ENCODE data around the gene COPB1.

Gene COPB1

DNA sequence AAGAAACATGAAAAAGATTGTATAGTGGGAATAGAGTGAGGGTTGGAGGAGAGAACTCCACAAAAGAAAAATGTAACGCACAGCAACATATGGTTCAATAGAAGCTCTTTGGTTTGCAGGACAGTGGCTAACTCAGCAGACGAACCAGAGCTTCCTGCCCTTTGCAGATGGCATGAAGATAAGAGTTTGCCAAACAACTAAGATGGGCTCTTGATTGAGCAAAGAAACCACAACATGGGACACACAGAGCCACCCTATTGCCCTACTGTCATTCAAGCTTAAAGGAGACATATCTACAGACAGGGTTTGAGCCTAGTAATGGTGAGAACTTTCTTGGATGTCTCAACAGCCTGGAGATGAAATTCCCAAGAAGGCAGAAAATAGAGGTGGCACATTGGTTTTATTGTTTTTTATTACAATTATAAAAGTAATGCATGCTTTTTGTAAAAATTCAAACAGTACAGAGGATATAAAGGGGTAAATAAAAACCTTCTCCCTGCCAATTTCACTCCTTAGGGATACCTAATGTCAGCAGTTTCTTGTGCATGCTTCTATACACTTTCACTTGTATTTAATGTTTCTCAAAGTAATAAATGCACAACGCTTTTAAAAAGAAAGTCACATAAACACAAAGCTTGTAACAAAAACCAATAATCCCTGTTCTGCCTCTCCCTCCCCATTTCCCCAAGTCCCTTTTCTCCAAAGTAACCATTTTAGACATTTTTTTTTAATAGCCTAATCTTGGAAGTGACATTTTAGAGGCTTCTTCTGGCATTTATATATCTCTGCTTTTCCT lies 63.7 kb downstream of the COPB1 start:
- H3K4me3 ChIP-seq (ENCODE audit: low read depth, low read length) = no peak overlapping the region

DNA sequence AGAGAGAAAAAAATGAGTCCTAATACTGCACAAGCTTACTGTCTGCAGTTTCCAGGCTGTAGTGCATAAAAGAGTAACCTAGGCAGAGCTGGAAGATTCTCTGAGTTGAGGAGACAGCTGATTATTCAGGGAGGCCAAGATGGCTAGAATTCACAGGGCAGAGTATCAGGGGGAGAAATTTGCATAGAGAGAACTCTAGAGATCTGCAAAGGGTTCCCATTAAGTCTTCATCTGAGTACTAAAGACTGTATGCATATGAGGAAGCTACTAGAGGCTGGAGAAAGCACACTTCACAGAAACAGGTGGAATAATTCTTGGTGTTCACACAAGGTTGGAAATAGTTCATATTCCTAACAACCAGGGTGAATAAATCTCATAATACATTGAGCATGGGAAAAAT lies 74.0 kb downstream of the COPB1 start:
- no peak overlapping the region for H3K4me3 ChIP-seq (ENCODE audit: low read depth, low read length)

DNA sequence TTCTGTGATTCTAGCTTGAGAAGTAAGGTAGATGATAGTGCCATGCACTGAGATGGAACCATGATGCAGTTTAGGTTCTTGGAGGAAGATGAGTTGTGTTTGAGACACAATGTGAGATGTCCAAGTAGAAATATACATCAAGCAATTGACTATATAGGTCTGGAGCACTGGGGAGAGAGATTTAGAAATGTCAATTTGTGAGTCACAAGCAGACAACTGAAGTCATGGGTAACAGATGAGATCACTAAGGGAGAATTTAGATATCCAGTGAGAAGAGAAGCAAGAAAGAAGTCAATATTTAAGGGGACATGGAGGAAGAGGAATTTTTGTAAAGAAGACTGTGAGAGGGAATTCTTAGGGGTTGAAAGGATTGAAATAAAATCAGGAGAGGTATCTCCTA lies 75.5 kb downstream of the COPB1 start:
- no peak overlapping the region for H3K4me3 ChIP-seq (ENCODE audit: low read depth, low read length)

DNA sequence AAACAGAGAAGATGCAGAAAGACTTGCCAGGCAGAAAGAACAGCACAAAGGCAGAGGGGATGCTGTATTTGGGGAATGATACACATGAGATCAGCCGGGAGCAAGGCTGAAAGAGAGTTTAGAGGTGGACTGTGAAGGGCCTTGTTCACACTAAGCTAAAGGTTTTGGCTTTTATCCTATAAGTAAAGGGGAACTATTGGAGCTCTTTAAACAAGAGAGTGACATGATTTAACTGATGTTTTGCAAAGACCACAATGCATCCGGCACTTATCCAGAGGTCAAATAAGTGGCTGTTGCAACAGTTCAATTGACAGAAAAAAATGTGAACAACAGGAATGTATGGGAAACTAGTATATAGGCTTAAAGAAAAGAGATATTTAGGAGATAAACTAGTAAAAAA lies 76.0 kb downstream of the COPB1 start:
- H3K4me3 ChIP-seq (ENCODE audit: low read depth, low read length) = no peak overlapping the region

DNA sequence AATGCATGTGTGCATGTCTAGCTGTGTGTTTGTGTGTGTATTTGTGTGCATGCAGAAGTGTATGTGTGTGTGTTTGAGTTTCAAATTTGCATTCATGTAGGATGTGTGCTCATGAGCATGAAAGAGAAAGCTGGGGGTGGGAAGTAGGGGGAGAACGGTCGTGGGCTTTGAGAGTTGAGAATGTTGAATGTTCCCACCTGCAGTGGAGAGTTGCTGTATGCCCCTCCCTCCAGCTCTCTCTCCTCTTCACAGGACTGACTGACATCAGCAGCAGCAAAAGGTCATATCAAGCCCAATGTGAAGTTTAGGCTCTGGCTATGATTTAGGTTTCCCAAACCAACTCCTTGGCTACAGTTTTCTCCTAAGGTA lies 76.8 kb downstream of the COPB1 start:
- no peak overlapping the region for H3K4me3 ChIP-seq (ENCODE audit: low read depth, low read length)

DNA sequence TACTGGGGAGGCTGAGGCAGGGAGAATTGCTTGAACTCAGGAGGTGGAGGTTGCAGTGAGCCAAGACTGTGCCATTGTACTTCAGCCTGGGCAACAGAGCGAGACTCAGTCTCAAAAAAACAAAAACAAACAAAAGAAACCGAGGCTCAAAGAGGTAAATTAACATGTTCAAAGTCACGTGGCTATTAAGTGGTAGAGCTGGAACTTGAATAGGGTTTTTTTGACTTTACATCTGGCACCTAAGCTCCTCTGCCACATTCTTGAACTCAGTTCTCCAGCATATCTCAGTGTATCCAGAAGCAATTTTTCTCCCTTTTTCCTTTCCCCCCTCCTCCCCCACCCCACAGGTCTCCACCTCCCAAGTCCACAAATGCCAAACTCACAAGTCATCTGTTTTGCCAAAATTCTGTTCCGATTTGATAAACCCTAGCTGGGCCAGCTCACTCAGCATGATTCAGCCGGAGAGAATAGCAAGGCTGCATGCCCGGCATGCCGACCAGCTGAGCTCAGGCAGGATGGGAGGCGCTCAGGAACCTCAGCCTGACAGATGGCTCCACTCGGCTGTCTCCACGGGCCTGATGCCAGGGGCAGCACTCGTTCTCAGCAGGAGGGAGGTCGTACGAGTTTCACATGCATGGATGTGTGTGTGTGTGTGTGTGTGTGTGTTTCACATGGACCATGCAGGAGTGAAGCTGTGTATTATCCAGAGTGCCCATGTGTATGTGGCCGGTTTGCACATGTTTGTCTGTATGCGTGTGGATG lies 77.4 kb downstream of the COPB1 start:
- no peak overlapping the region for H3K4me3 ChIP-seq (ENCODE audit: low read depth, low read length)

DNA sequence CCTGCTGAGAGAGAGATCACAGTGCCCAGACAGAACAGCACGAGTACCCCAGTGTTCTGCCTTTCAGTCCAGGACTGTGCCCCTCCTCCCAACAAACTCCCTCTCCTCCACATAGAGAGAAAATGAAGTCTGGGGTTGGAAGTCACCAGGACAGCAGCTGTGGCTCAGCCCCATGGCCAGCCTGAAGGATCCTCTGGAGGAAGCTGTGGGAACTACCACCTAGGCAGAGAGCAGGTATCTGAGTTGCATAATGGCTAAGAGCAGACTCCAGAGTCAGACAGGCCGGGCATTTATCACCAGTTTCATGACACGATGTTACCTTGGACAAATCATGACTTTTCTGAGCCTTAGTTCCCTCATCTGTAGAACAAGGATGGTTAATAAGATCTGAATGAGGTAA lies 79.4 kb downstream of the COPB1 start:
- H3K4me3 ChIP-seq (ENCODE audit: low read depth, low read length) = no peak overlapping the region

DNA sequence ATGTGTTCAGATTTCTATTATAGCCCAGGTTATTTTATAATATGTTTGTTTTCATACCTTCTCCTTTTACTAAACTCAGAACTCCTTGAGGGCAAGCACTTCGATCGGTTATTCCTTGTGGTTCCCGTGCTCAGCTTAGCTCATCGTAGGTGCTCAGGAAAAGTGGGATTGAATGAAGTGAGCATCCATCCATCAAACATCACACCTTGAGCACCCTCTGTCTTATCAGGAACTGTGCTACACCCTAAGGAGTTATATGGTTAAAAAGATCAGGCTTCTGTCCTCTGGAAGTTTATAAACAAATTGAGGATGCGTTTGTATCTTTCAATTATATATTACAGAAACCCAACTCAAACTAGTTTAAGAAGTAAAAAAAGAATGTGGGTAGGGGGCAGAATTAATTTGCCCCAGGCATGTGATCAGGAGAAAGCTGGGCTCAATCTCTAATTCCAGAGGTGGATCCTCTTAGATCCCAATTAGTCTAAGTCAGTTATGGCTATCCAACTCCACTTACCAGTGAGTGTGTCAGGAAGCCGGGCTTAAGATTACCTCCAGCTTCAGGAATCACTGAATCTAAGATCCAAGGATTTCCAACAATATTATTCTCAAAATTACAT lies 80.7 kb downstream of the COPB1 start:
- no peak overlapping the region for H3K4me3 ChIP-seq (ENCODE audit: low read depth, low read length)

DNA sequence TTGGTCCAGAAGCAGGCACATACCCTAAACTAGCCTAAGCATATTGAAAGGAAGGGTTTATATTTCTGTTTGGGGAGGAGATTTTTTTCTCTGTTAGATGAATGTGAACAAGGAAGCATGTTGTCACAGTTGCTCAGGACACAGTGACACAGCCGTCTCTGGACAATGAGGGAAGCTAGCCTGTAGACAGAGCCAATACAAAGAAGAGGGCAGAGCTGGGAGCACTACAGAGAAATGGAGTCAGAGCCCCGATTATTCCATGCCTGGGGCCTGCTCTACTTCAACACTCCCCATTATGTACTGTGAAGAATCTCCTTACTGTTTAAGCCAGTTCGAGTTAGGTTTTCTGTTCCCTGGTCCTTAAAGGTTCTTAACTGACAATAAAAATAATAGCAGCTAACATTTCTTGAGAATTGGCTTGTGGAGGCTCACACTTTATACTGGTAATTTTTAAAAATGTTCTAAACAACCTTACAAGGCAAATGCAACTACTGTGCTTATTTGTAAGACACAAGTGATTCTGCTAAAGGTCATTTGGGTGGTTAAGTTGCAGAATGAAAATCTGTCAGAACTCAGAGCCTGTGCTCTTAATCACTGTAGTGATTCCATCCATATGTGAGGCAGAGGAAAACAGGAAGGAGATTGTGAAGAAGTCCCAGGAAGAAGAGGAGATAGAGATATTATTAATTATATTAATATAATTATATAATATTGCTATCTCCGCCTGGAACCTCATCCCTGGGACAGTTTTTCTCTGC lies 81.8 kb downstream of the COPB1 start:
- no peak overlapping the region for H3K4me3 ChIP-seq (ENCODE audit: low read depth, low read length)

DNA sequence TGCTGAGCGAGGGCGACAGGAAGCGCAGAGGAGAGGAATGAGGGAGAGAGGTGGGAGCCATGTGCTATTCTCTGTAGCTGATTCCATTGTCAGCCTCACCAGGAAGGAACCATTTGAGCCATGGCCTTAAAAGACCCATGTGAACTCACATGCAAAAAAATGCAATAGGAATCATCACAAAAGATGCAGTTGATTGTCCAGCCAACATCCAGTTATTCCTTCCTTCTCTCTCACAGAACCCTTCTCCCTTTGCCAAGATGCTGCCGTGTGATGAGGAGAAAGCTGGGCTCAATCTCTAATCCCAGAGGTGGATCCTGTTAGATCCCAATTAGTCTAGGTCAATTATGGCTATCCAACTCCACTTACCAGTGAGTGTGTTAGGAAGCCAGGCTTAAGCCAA lies 82.4 kb downstream of the COPB1 start:
- no peak overlapping the region for H3K4me3 ChIP-seq (ENCODE audit: low read depth, low read length)

DNA sequence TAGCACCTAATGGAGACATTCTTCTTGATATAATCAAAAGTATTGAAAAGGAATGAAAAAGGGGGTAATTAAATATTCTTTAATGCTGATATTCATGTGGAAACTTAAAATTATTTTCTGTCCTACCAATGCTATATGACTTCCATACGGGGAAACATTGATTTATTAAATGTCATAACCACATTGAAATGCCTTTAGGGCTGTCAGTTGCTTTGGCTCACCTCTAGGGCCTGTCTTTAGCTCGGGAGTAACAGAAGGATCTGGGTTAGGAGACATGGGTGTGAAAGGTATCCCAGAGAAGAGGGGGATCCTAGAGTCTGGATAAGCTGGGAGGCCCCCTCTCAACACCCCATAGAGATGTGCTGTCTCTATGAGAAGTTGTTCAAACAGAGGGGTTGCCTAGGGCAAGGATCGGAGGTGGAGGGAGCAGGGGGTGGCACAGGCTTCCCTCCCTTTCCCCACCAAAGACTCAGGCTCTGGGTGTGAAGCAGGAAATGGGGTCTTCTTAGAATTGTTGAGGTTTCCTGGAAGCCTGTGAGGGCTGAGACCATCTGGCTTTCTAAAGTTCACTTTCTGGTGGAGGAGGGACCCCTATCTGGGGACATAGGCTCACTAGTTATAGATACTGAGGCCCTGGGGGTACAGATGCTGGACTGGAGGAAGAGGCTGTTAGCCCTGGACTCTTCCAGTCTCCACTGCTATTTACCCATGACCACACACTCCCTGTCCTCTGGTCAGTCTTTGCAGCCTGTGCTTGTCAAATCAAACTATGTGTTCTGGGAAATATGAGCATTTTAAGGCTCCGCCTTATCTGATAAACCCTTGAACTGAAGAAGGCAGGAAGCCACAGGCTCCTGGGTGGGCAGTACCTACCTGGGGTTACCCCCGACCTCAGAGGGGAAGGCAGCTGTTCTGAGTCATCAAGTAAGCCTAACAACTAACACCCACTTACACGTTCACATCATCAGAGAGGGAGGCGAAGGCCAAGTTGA lies 84.8 kb downstream of the COPB1 start:
- H3K4me3 ChIP-seq (ENCODE audit: low read depth, low read length) = no peak overlapping the region

DNA sequence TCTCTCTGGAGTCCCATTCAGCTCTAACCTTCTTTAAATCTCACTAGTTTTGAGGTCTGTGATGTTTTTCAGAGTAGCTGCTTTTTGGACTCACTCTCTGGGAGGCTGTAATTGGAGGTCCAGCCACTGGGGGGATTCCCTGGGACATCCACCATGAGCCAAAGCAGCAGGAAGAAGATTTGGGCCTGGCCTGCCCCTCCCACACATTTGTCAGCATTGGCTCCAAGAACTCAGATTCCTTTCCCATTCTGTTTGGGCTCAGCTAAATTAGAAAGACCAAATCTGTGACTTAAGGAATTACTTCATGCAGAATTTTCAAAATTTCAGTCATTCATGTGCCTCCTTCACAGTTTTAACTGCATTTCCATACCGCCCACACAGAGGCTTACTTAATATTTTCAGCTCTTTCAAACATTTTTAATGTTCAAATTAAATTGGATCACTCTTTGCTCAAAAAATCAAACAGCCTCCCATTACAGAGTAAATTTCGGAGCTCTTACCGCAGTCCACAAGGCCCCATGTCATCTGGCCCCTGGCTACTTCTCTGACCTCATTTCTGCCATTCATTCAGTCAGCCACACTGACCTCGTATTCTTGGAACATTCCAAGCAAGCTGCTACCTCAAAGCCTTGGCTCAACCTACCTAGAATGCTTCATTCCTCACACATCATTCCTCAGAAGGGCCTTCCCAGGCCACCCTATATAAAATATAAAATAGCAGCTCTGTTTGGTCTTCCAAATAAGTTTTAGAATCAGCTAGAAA lies 86.1 kb downstream of the COPB1 start:
- no peak overlapping the region for H3K4me3 ChIP-seq (ENCODE audit: low read depth, low read length)

DNA sequence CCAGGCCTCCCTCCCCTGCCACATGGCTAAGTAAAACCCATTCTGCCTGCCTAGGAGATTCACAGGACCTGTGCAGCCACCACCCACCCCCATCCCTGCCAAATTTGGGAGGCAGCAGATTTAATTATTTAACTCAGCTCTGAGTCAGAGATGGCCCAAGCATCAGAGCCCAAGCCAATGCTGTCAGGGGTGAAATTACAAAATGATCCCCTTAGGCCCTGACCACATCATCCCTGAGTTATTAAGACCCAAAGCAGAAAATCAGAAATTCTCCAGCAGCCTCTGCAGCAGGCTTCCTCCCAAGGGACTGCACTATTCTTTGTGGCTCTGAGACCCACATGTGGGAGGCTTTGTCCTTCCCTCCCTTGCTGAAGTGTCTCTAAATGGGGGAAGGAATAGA lies 87.8 kb downstream of the COPB1 start:
- no peak overlapping the region for H3K4me3 ChIP-seq (ENCODE audit: low read depth, low read length)

DNA sequence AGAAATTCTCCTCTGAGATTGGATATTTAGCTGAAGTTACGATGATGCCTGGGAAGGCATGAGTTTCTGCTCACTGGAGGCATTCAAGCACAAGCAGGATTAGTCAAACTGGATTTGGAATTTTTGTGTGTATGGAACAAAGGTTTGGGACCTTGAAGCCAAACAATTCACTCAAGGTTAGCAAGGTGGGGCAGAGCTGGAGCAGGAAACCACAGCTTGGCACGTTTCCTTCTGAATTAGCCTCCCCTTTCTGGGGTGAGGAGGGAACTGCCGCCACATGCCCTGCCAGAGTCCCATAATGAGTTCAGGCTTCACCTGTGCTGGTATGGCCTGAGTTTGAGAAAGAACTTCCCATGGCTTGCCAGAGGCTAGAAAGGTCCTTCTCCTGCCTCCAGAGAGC lies 89.7 kb downstream of the COPB1 start:
- no peak overlapping the region for H3K4me3 ChIP-seq (ENCODE audit: low read depth, low read length)

DNA sequence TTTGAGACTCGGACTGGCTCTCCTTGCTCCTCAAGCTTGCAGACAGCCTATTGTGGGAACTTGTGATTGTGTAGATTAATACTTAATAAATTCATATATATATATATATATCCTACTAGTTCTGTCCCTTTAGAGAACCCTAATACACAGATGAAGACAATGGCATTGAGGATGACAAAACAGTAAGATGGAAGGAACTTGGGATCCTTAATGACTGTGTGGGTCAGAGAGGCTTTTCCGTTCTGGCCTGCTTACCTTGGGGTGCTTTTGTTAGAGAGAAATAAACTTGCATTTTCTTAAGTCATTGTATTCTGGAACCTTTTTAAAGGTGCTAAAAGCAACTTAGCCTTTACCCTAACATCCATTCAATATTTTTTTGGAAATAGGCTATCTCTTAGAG lies 91.0 kb downstream of the COPB1 start:
- H3K4me3 ChIP-seq (ENCODE audit: low read depth, low read length) = no peak overlapping the region

All from iPS-11a (cell line).